KMS-11 (cell line): Measurements from ENCODE around the gene RCAN2.
A peak's percentile ranks its signal among the peaks of the same experiment; 100 is the strongest.

Source experiments
- H2AFZ ChIP-seq: fragments of 200-600 bp; sonication (generic); 2 replicates; pipeline ENCODE4 v1.6.1; 2016; ENCODE audit warnings: antibody characterized with exemption, mixed run types, low read depth
- H3K27ac ChIP-seq: fragments of 200-600 bp; sonication (generic); 2 replicates; pipeline ENCODE4 v1.6.1; 2016; ENCODE audit warnings: mild to moderate bottlenecking, mixed run types
- H3K27me3 ChIP-seq: fragments of 200-600 bp; sonication (generic); 2 replicates; pipeline ENCODE4 v1.6.1; 2017; ENCODE audit warnings: mild to moderate bottlenecking, low read depth, mixed run types, moderate library complexity; ENCODE audit not compliant: insufficient read depth
- H3K36me3 ChIP-seq: fragments of 200-600 bp; sonication (generic); 2 replicates; pipeline ENCODE4 v1.6.1; 2017; ENCODE audit warnings: mild to moderate bottlenecking, mixed run types; ENCODE audit not compliant: insufficient read depth
- H3K4me1 ChIP-seq: fragments of 200-600 bp; sonication (generic); 2 replicates; pipeline ENCODE4 v1.6.1; 2016; ENCODE audit warnings: mild to moderate bottlenecking, low read depth, mixed run types; ENCODE audit not compliant: poor library complexity, severe bottlenecking
- H3K4me2 ChIP-seq: fragments of 200-600 bp; sonication (generic); 2 replicates; pipeline ENCODE4 v1.7.0; 2016; ENCODE audit warnings: mild to moderate bottlenecking, mixed run types
- H3K4me3 ChIP-seq: fragments of 200-600 bp; sonication (generic); IDR thresholded peaks from 2 replicates; pipeline ENCODE4 v1.6.1; 2017; ENCODE audit warnings: low read depth, low read length, mixed read lengths; ENCODE audit not compliant: insufficient read depth
- H3K79me2 ChIP-seq: fragments of 200-600 bp; sonication (generic); 2 replicates; pipeline ENCODE4 v1.6.1; 2016; ENCODE audit warnings: low read depth, mixed run types; ENCODE audit not compliant: insufficient read depth
- H3K9ac ChIP-seq: fragments of 200-600 bp; sonication (generic); 2 replicates; pipeline ENCODE4 v1.6.1; 2016; ENCODE audit warnings: mild to moderate bottlenecking, mixed run types
- H4K20me1 ChIP-seq: fragments of 200-600 bp; sonication (generic); 2 replicates; pipeline ENCODE4 v1.6.1; 2016; ENCODE audit warnings: mild to moderate bottlenecking, mixed run types; ENCODE audit not compliant: insufficient read depth
- CTCF ChIP-seq: fragments of 200-600 bp; sonication (generic); conservative IDR thresholded peaks from 2 replicates; pipeline ENCODE4 v1.6.1; 2017; ENCODE audit warnings: low read depth, mild to moderate bottlenecking, antibody characterized with exemption, low read length, moderate library complexity, mixed read lengths

RCAN2 gene

GRCh38 chr6:46305833-46306232 lies 185.4 kb downstream of the RCAN2 start:
- H3K79me2 ChIP-seq: no peaks in the 10 kb centered on the region

GRCh38 chr6:46305236-46305635 lies 186.0 kb downstream of the RCAN2 start:
- peaks cover 10% of the 10 kb centered on the region for H3K4me1 ChIP-seq
- no peak overlapping the region for H3K27ac ChIP-seq
- H3K9ac ChIP-seq: no peak overlapping the region
- no peaks in the 10 kb centered on the region for H4K20me1 ChIP-seq
- H3K4me3 ChIP-seq: no peak overlapping the region
- H3K27me3 ChIP-seq: no peaks in the 10 kb centered on the region
- no peaks in the 10 kb centered on the region for H3K79me2 ChIP-seq
- H3K36me3 ChIP-seq: no peaks in the 10 kb centered on the region
- H2AFZ ChIP-seq: no peak overlapping the region
- no peak for TF ChIP-seq CTCF
- H3K4me2 ChIP-seq: no peak overlapping the region

More at GRCh38 chr6:46305833-46306232, 185.4 kb downstream of the RCAN2 start:
- H3K4me2 ChIP-seq: no peak overlapping the region
- TF ChIP-seq CTCF: no peak
- H4K20me1 ChIP-seq: no peaks in the 10 kb centered on the region
- peaks cover 10% of the 10 kb centered on the region for H3K4me1 ChIP-seq
- H2AFZ ChIP-seq: no peak overlapping the region
- H3K9ac ChIP-seq: no peak overlapping the region
- no peaks in the 10 kb centered on the region for H3K36me3 ChIP-seq
- H3K27ac ChIP-seq: no peak overlapping the region
- H3K4me3 ChIP-seq: no peak overlapping the region
- no peaks in the 10 kb centered on the region for H3K27me3 ChIP-seq

- Histone ChIP-seq H3K27ac (peak overlapping the region; percentile 18; the same call in 1 of the 2 replicates), H3K4me2 (no peak overlapping the region; the same call in 1 of the 2 replicates), H4K20me1 (no peaks in the 10 kb centered on the region), H3K4me3 (no peak overlapping the region), H3K4me1 (peaks cover 10% of the 10 kb centered on the region), H3K79me2 (no peaks in the 10 kb centered on the region), H3K9ac (no peak overlapping the region), H2AFZ (no peak overlapping the region), H3K27me3 (no peaks in the 10 kb centered on the region), H3K36me3 (no peaks in the 10 kb centered on the region)
- no peak for TF ChIP-seq CTCF
Measured at GRCh38 chr6:46302816-46303215, 188.4 kb downstream of the RCAN2 start.

- Histone ChIP-seq H4K20me1 (no peaks in the 10 kb centered on the region), H3K27me3 (no peaks in the 10 kb centered on the region), H3K79me2 (no peaks in the 10 kb centered on the region), H3K36me3 (no peaks in the 10 kb centered on the region), H3K4me2 (no peak overlapping the region; the same call in 1 of the 2 replicates), H3K4me1 (peaks cover 10% of the 10 kb centered on the region), H3K4me3 (no peak overlapping the region), H2AFZ (no peak overlapping the region), H3K9ac (no peak overlapping the region), H3K27ac (peak overlapping the region; percentile 18; the same call in 1 of the 2 replicates)
- TF ChIP-seq CTCF: no peak
Measured at GRCh38 chr6:46302176-46302575, 189.1 kb downstream of the RCAN2 start.
